Psoas muscle (tissue), 8 donors: Measurements from ENCODE around the gene TRMT1L. TPM values are rescaled to one million over a fixed set of nuclear protein-coding genes. Genes with fewer than 3 reads are reported as not detected.

Source experiments
- ATAC-seq, 4 donors: fragments of 200-7000 bp; cut with Tn5 transposase; one replicate each; pipeline ENCODE4 v1.9.1; 2020; ENCODE audit warnings: moderate library complexity in 3 of 4, mild to moderate bottlenecking in 2 of 4
- DNase-seq, 2 donors: peaks; one replicate each; pipeline ENCODE4 v3.0.0-alpha.2; 2020
- H3K27ac ChIP-seq: fragments of 200-600 bp; one replicate; pipeline ENCODE4 v1.8.0; 2022
- H3K27me3 ChIP-seq, 3 donors: fragments of 200-600 bp in 1 of 3; one replicate each; pipeline versions ENCODE4 v1.6.1 to v1.8.0; 2013 to 2022; ENCODE audit warnings: low read length in 2 of 3, mild to moderate bottlenecking in 2 of 3, moderate library complexity in 1 of 3; ENCODE audit not compliant: insufficient read depth in 3 of 3
- H3K36me3 ChIP-seq, 2 donors: fragments of 200-600 bp in 1 of 2; one replicate each; pipeline versions ENCODE4 v1.6.1 to v1.8.0; 2013 to 2022; ENCODE audit warnings: low read depth in 1 of 2, mild to moderate bottlenecking in 1 of 2, moderate library complexity in 1 of 2; ENCODE audit not compliant: insufficient read depth in 1 of 2
- H3K4me1 ChIP-seq: fragments of 200-600 bp; one replicate; pipeline ENCODE4 v1.8.0; 2022
- H3K4me3 ChIP-seq: fragments of 200-600 bp; one replicate; pipeline ENCODE4 v1.8.0; 2022; ENCODE audit warnings: mild to moderate bottlenecking
- H3K9me3 ChIP-seq: fragments of 200-600 bp; one replicate; pipeline ENCODE4 v1.8.0; 2022
- CTCF ChIP-seq: fragments of 200-600 bp; IDR thresholded peaks from one replicate; pipeline ENCODE4 v1.8.0; 2022; ENCODE audit warnings: antibody characterized with exemption
- WGBS, 3 donors: extraction: QIAGEN DNeasy Blood & Tissue Kit; methylation state at CpG; one replicate each; pipeline versions ENCODE4 v1.1.6 to v1.1.7; 2013; 5-methylcytosine and 5-hydroxymethylcytosine counted together
- intact Hi-C, 2 donors: fragments of 100-400 bp; cut with DNase I; formaldehyde crosslinking; loops; one replicate each; pipeline versions ENCODE4 v1.11.0 to v1.14.2; 2022
- polyA plus RNA-seq, 3 donors: library from polyadenylated mRNA; stranded (reverse); fragments of 200-250 nt; gene quantifications; one replicate each; pipeline ENCODE4 v1.2.3, GENCODE V29; 2013
- total RNA-seq, 4 donors: library from RNA; stranded (reverse); fragmentation: NEBNext Ultra II Directional in 2 of 4; extraction: Animal tissue kit (Norgen Biotek cat#: 25700) in 2 of 4; gene quantifications; one replicate each; pipeline versions ENCODE4 v1.2.1 to v1.2.4, GENCODE V29; 2021 to 2023
- donor health status: healthy with polysubstance abuse.
- donor health status: DM: no; HTN: no; CAD: no; lungs with moderate emphysema.
- donor health status: Bipolar disorder and iron deficiency.
- donor health status: healthy.
- donor health status: DM: yes; HTN: yes; CAD: no.
- donor health status: DM: no; HTN: no; CAD: no.
- donor health status: DM: no; HTN: no; CAD: no.
- donor health status: DM: yes; HTN: yes; CAD: no.

TRMT1L gene
- total and polyA plus RNA-seq, 7 donors, result 13.2 to 41.3 (median 30.4) TPM

- no peak for TF ChIP-seq CTCF
- ATAC-seq, result no peak
- Histone ChIP-seq H3K4me3 (no peak overlapping the region), H3K4me1 (no peaks in the 10 kb centered on the region), H3K27ac (no peak overlapping the region), H3K27me3 (no peaks in the 10 kb centered on the region), H3K9me3 (no peaks in the 10 kb centered on the region), H3K36me3 (no peaks in the 10 kb centered on the region)
- intact Hi-C loops, result no loop called here
- DNase-seq, result no peak
Observed at GRCh38 chr1:185080422-185080821, 76.3 kb downstream of the TRMT1L start.

GRCh38 chr1:185077374-185077773 is 79.4 kb downstream of the TRMT1L start:
- Histone ChIP-seq H3K4me3 (no peak overlapping the region), H3K36me3 (no peaks in the 10 kb centered on the region), H3K9me3 (no peaks in the 10 kb centered on the region), H3K27ac (no peak overlapping the region), H3K4me1 (no peaks in the 10 kb centered on the region), H3K27me3 (no peaks in the 10 kb centered on the region)
- WGBS, 3 donors, result 83 to 88% (median 85%) methylated on average over 4 of the region's 4 CpGs
- TF ChIP-seq CTCF, result no peak
- intact Hi-C loops, result no loop called here
- DNase-seq (no peak), ATAC-seq (no peak)

- TF ChIP-seq CTCF, result no peak
- H3K4me1 ChIP-seq, result no peaks in the 10 kb centered on the region
- WGBS, 3 donors, result 84 to 88% (median 86%) methylated on average over 3 of the region's 3 CpGs
- no peak overlapping the region for H3K27ac ChIP-seq
- no peaks in the 10 kb centered on the region for H3K27me3 ChIP-seq
- intact Hi-C loops, result no loop called here
- ATAC-seq (no peak), DNase-seq (no peak)
- H3K4me3 ChIP-seq, result no peak overlapping the region
- no peaks in the 10 kb centered on the region for H3K9me3 ChIP-seq
- no peaks in the 10 kb centered on the region for H3K36me3 ChIP-seq
Observed at GRCh38 chr1:185075476-185075875, 81.3 kb downstream of the TRMT1L start.

GRCh38 chr1:185074307-185074706 is 82.4 kb downstream of the TRMT1L start:
- no peak for ATAC-seq
- intact Hi-C loops, result no loop called here
- Histone ChIP-seq H3K27me3 (no peaks in the 10 kb centered on the region), H3K4me3 (no peak overlapping the region), H3K36me3 (no peaks in the 10 kb centered on the region), H3K9me3 (no peaks in the 10 kb centered on the region), H3K27ac (no peak overlapping the region), H3K4me1 (no peaks in the 10 kb centered on the region)
- no peak for DNase-seq
- no peak for TF ChIP-seq CTCF

GRCh38 chr1:185073725-185074124 is 83.0 kb downstream of the TRMT1L start:
- H3K27me3 ChIP-seq, result no peaks in the 10 kb centered on the region
- H3K9me3 ChIP-seq, result no peaks in the 10 kb centered on the region
- H3K4me1 ChIP-seq, result no peaks in the 10 kb centered on the region
- intact Hi-C loops, result no loop called here
- no peaks in the 10 kb centered on the region for H3K36me3 ChIP-seq
- DNase-seq, result no peak
- no peak for TF ChIP-seq CTCF
- ATAC-seq, result no peak
- no peak overlapping the region for H3K27ac ChIP-seq
- no peak overlapping the region for H3K4me3 ChIP-seq
- WGBS, 3 donors, result 89 to 96% (median 89%) methylated on average over 2 of the region's 2 CpGs
